HepG2 (cell line): ENCODE data around the gene PNKD. TPM values are rescaled to one million over a fixed set of nuclear protein-coding genes. Genes with fewer than 3 reads are reported as not detected.

Experiments
- ATAC-seq: fragments of 200-7000 bp; cut with Tn5 transposase; 3 replicates; pipeline ENCODE4 v1.9.1; 2020; ENCODE audit warnings: mild to moderate bottlenecking, moderate library complexity
- BruUV-seq: library from RNA; stranded (reverse); fragments of 400-500 nt; replicated peaks from 2 replicates; lab custom pipeline; 2021; lab: Mats Ljungman, UMichigan
- CTCF ChIA-PET: fragments of 300-600 bp; formaldehyde crosslinking; extraction: SDS; loops from one replicate; lab custom pipeline; 2021; ENCODE audit warnings: low total read pairs, inconsistent platforms, low intra/inter-chr PET ratio; lab: Yijun Ruan, JAX
- POLR2A ChIA-PET: fragments of 350-600 bp; sonication (Branson Sonifier 250); formaldehyde crosslinking; loops from one replicate; lab custom pipeline; 2020; ENCODE audit warnings: antibody characterized with exemption, inconsistent platforms; lab: Yijun Ruan, JAX
- DNase-seq: peaks from one replicate; pipeline ENCODE4 v3.0.0-alpha.2; 2015; ENCODE audit warnings: low spot score
- FAIRE-seq: peaks from 3 replicates; lab custom pipeline; 2011; peaks lifted over from hg19 to GRCh38; lab: Jason Lieb, UNC
- H2AFZ ChIP-seq: one replicate; pipeline ENCODE4 v1.6.1; 2011; ENCODE audit warnings: low read length, inconsistent platforms
- H3K27ac ChIP-seq: fragments of 300-600 bp; 3 replicates; pipeline ENCODE4 v1.8.0; 2011; ENCODE audit warnings: mixed run types, mild to moderate bottlenecking, mixed read lengths, low read length, inconsistent platforms; ENCODE audit not compliant: insufficient read depth; ENCODE audit errors: extremely low read length
- H3K27me3 ChIP-seq, 2 experiments: fragments of 200-600 bp in 1 of 2; 2 replicates in 1 of 2; 3 replicates in 1 of 2; pipeline versions ENCODE4 v1.6.0 to v1.8.0; 2011; ENCODE audit warnings: low read length in 2 of 2, mild to moderate bottlenecking in 2 of 2, moderate library complexity in 2 of 2, inconsistent platforms in 1 of 2; ENCODE audit not compliant: insufficient read depth in 2 of 2, control insufficient read depth in 1 of 2
- H3K36me3 ChIP-seq, 2 experiments: fragments of 200-600 bp in 1 of 2; replicated peaks in 1 of 2; 2 replicates in 1 of 2; 3 replicates in 1 of 2; pipeline versions ENCODE4 v1.5.1 to v1.8.0; 2011; ENCODE audit warnings: low read length in 2 of 2, inconsistent platforms in 1 of 2; ENCODE audit not compliant: insufficient read depth in 2 of 2, control insufficient read depth in 1 of 2
- H3K4me1 ChIP-seq: 2 replicates; pipeline ENCODE4 v1.5.1; 2012; ENCODE audit warnings: low read length, inconsistent platforms; ENCODE audit not compliant: insufficient read depth
- H3K4me2 ChIP-seq: 2 replicates; pipeline ENCODE4 v1.6.0; 2011; ENCODE audit warnings: low read depth, low read length, inconsistent platforms
- H3K4me3 ChIP-seq, 3 experiments: fragments of 200-600 bp in 1 of 3; sonication (generic), shearing (Covaris generic) in 1 of 3; replicated peaks in 1 of 3; 2 replicates each; pipeline ENCODE4 v1.5.1; 2011 to 2016; ENCODE audit warnings: low read length in 3 of 3, inconsistent platforms in 2 of 3, low read depth in 2 of 3, mild to moderate bottlenecking in 2 of 3, control low read depth in 1 of 3, mixed read lengths in 1 of 3; ENCODE audit not compliant: insufficient read depth in 1 of 3
- H3K79me2 ChIP-seq: one replicate; pipeline ENCODE4 v1.6.1; 2011; ENCODE audit warnings: low read length, inconsistent platforms; ENCODE audit not compliant: insufficient read depth
- H3K9ac ChIP-seq: 2 replicates; pipeline ENCODE4 v1.6.0; 2011; ENCODE audit warnings: mild to moderate bottlenecking, low read depth, low read length, inconsistent platforms; ENCODE audit not compliant: insufficient read depth
- H3K9me3 ChIP-seq: 2 replicates; pipeline ENCODE4 v1.5.1; 2012; ENCODE audit warnings: mild to moderate bottlenecking, low read length
- H4K20me1 ChIP-seq: 2 replicates; pipeline ENCODE4 v1.6.0; 2011; ENCODE audit warnings: inconsistent platforms, mild to moderate bottlenecking, low read length, moderate library complexity; ENCODE audit not compliant: insufficient read depth
- FOXK2 ChIP-seq: fragments of 450-650 bp; IDR thresholded peaks from 2 replicates; pipeline ENCODE4 v1.6.1; 2016
- HIVEP1 ChIP-seq: sonication (generic); formaldehyde crosslinking; IDR thresholded peaks from 2 replicates; pipeline ENCODE4 v1.4.0; 2020; ENCODE audit warnings: mild to moderate bottlenecking, missing genetic modification reagents
- HNRNPL ChIP-seq: fragments of 200-400 bp; formaldehyde crosslinking; IDR thresholded peaks from 2 replicates; pipeline ENCODE4 v1.6.1; 2017; ENCODE audit warnings: mild to moderate bottlenecking, low read depth, low read length
- MAFF ChIP-seq: IDR thresholded peaks from 2 replicates; pipeline ENCODE4 v1.6.1; 2011; ENCODE audit warnings: low read depth, low read length, improper control_type of control experiment
- MXI1 ChIP-seq: IDR thresholded peaks from 3 replicates; pipeline ENCODE4 v1.6.1; 2012; ENCODE audit warnings: low read depth, low read length, inconsistent platforms, borderline replicate concordance
- NFE2 ChIP-seq: sonication (generic); formaldehyde crosslinking; IDR thresholded peaks from 2 replicates; pipeline ENCODE4 v1.4.0; 2020; ENCODE audit warnings: missing genetic modification reagents
- PITX1 ChIP-seq: sonication (generic); formaldehyde crosslinking; IDR thresholded peaks from 2 replicates; pipeline ENCODE4 v1.5.1; 2020; ENCODE audit warnings: mild to moderate bottlenecking, missing genetic modification reagents
- TEAD2 ChIP-seq: sonication (generic); formaldehyde crosslinking; IDR thresholded peaks from 2 replicates; pipeline ENCODE4 v1.9.0; 2021; ENCODE audit warnings: missing genetic modification reagents
- ZNF12 ChIP-seq: sonication (generic); formaldehyde crosslinking; IDR thresholded peaks from 2 replicates; pipeline ENCODE4 v1.5.0; 2020; ENCODE audit warnings: missing genetic modification reagents
- WGBS: methylation state at CpG from one replicate; pipeline ENCODE4 v1.1.6; 2017; ENCODE audit warnings: low lambda C conversion rate; 5-methylcytosine and 5-hydroxymethylcytosine counted together
- in situ Hi-C: cut with HindIII; loops from 2 replicates; pipeline ENCODE4 v1.10.0; 2017; ENCODE audit warnings: low pct_unique_long_range_greater_than_20kb; ENCODE audit not compliant: extremely low pct_ligation_motif_present
- intact Hi-C: fragments of 100-400 bp; cut with micrococcal nuclease; formaldehyde crosslinking; loops from one replicate; pipeline ENCODE4 v1.10.0; 2022; ENCODE audit not compliant: unreplicated experiment
- polyA plus RNA-seq, 8 experiments: library from polyadenylated mRNA; depleted of rRNA in 3 of 8; stranded (reverse) in 7 of 8; unstranded in 1 of 8; fragments of >200 nt; fragmentation: Illumina TruSeq in 4 of 8; extraction: Trizol in 4 of 8; gene quantifications; 2 replicates each; pipeline versions ENCODE4 v1.2.1 to v1.2.3, GENCODE V29; 2011 to 2016; ENCODE audit warnings: low read depth in 4 of 8, missing spikeins in 1 of 8, mixed read lengths in 1 of 8; ENCODE audit not compliant: insufficient read depth in 1 of 8
- total RNA-seq, 5 experiments: library from RNA; depleted of rRNA; stranded (reverse); fragments of >200 nt; fragmentation: Illumina TruSeq; extraction: Trizol; gene quantifications; 2 replicates each; pipeline ENCODE4 v1.2.3, GENCODE V29; 2016; ENCODE audit warnings: low read depth in 1 of 5
- TF ChIP-seq, protein P1 (sequence below): sonication (generic); formaldehyde crosslinking; IDR thresholded peaks from 2 replicates; pipeline ENCODE4 v1.8.1; 2023; ENCODE audit warnings: mild to moderate bottlenecking, missing genetic modification reagents
- TF ChIP-seq, protein P2 (sequence below): sonication (generic); formaldehyde crosslinking; IDR thresholded peaks from 2 replicates; pipeline ENCODE4 v1.5.0; 2020; ENCODE audit warnings: missing genetic modification reagents, mild to moderate bottlenecking, borderline replicate concordance
- TF ChIP-seq, protein P3 (sequence below): IDR thresholded peaks from 2 replicates; pipeline ENCODE4 v1.6.1; 2016; ENCODE audit warnings: low read depth

Gene PNKD
- total and polyA plus RNA-seq, 2 of the 13 experiments (the other 11 are each of a cell fraction or from before 2014, with no cell fraction given): 55.9 to 80.4 TPM

DNA sequence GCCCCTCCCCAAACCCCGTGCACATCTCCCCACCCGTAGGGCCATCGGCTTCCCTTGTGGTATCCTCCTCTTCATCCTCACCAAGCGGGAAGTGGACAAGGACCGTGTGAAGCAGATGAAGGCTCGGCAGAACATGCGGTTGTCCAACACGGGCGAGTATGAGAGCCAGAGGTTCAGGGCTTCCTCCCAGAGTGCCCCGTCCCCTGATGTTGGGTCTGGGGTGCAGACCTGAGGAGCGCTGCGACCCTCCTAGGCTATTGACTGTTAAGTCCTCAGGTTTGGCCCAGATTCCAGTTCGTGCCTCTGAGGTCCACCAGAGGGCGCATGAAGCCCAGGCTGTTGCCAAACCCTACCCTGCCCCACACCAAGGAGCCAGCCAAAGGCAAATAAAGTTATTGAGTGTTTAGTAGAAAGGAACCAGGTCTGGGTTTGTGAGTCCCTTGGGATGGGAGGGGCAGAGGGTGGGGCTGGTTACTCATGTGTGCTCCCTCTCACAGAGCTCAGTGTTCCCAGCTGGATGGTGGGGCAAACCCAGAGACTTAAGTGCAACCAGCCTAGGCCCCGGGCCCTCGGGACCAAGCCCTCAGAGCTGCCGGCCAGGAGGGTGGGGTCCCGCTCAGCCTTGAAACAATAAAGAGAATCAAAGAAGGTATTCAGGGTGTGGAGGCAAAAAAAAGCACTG is 2.4 kb downstream of the PNKD start:
- Histone ChIP-seq H3K36me3 (peaks cover 27 to 43% of the 10 kb centered on the region in 2 experiments), H3K27me3 (no peaks in the 10 kb centered on the region; a peak in 1 of 5 replicates), H3K9ac (no peak overlapping the region), H3K4me1 (peaks cover 33% of the 10 kb centered on the region), H2AFZ (no peak overlapping the region), H3K79me2 (peaks cover 21% of the 10 kb centered on the region), H3K4me3 (no peak overlapping the region), H3K9me3 (no peaks in the 10 kb centered on the region), H3K27ac (peak overlapping the region; percentile 5), H3K4me2 (no peak overlapping the region; the same call in 1 of the 2 replicates), H4K20me1 (no peaks in the 10 kb centered on the region; the same call in 1 of the 2 replicates)
- 53% methylated on average over 16 of the region's 18 CpGs for WGBS
- no TSS peak for BruUV-seq
- ATAC-seq (peak; percentile 43), DNase-seq (peak; percentile 84), FAIRE-seq (peak; percentile 92)
- ChIA-PET CTCF (interaction anchor here (0.8 to 2.0 kb wide), 11 partner anchors 15 to 244 kb away, joined by 3 to 13 read pairs (median 7); partner anchors contain the start of genes CATIP and TMBIM1), POLR2A (interaction anchor here (1.0 to 7.5 kb wide), 4 partner anchors 13 to 128 kb away, joined by 4 to 121 read pairs (median 59); partner anchors contain the start of genes CTDSP1 and TMBIM1)
- in situ Hi-C loops: loop anchor here (5.0 to 10.0 kb wide), 2 partner anchors 192 to 375 kb away; no protein-coding TSS in a partner anchor
- intact Hi-C loops: loop anchor here (1.0 to 5.0 kb wide), 7 partner anchors 12 to 244 kb away; partner anchors contain the start of genes ARPC2 and CATIP
- TF ChIP-seq TEAD2 (CRISPR knock-in tag) (no peak), ZNF12 (CRISPR knock-in tag) (no peak), HIVEP1 (CRISPR knock-in tag) (peak; percentile 72; the same call in 1 of the 2 replicates), PITX1 (0 out of 2 replicates have a peak, but pooled peaks have one; percentile 41), NFE2 (CRISPR knock-in tag) (no peak), FOXK2 (no peak), MXI1 (peak; percentile 23; the same call in 1 of the 3 replicates), HNRNPL (0 out of 2 replicates have a peak, but pooled peaks have one; percentile 19), MAFF (no peak)
- TF ChIP-seq, protein P1, sequence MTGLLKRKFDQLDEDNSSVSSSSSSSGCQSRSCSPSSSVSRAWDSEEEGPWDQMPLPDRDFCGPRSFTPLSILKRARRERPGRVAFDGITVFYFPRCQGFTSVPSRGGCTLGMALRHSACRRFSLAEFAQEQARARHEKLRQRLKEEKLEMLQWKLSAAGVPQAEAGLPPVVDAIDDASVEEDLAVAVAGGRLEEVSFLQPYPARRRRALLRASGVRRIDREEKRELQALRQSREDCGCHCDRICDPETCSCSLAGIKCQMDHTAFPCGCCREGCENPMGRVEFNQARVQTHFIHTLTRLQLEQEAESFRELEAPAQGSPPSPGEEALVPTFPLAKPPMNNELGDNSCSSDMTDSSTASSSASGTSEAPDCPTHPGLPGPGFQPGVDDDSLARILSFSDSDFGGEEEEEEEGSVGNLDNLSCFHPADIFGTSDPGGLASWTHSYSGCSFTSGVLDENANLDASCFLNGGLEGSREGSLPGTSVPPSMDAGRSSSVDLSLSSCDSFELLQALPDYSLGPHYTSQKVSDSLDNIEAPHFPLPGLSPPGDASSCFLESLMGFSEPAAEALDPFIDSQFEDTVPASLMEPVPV: peak; percentile 57; the same call in 1 of the 2 replicates
- TF ChIP-seq, protein P2, sequence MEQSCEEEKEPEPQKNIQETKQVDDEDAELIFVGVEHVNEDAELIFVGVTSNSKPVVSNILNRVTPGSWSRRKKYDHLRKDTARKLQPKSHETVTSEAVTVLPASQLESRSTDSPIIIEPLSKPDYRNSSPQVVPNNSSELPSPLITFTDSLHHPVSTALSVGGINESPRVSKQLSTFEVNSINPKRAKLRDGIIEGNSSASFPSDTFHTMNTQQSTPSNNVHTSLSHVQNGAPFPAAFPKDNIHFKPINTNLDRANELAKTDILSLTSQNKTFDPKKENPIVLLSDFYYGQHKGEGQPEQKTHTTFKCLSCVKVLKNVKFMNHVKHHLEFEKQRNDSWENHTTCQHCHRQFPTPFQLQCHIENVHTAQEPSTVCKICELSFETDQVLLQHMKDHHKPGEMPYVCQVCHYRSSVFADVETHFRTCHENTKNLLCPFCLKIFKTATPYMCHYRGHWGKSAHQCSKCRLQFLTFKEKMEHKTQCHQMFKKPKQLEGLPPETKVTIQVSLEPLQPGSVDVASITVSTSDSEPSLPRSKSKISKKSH (CRISPR knock-in tag): peak; percentile 79
- TF ChIP-seq, protein P3, sequence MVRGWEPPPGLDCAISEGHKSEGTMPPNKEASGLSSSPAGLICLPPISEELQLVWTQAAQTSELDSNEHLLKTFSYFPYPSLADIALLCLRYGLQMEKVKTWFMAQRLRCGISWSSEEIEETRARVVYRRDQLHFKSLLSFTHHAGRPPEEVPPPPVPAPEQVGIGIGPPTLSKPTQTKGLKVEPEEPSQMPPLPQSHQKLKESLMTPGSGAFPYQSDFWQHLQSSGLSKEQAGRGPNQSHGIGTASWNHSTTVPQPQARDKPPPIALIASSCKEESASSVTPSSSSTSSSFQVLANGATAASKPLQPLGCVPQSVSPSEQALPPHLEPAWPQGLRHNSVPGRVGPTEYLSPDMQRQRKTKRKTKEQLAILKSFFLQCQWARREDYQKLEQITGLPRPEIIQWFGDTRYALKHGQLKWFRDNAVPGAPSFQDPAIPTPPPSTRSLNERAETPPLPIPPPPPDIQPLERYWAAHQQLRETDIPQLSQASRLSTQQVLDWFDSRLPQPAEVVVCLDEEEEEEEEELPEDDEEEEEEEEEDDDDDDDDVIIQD (CRISPR knock-in tag): peak; percentile 79
